Retinal pigment epithelial cell (primary cell): ENCODE results near the gene ZNF467.

ENCODE experiments used
- DNase-seq: peaks from one replicate; pipeline ENCODE4 v3.0.0-alpha.2; 2010; ENCODE audit warnings: low read depth
- H3K4me3 ChIP-seq: 2 replicates; pipeline ENCODE4 v1.5.1; 2011; ENCODE audit warnings: mild to moderate bottlenecking, low read length, control low read depth, moderate library complexity
- CTCF ChIP-seq: conservative IDR thresholded peaks from 2 replicates; pipeline ENCODE4 v1.5.1; 2011; ENCODE audit warnings: low read depth, low read length, control low read depth, inconsistent platforms

ZNF467 gene

DNA sequence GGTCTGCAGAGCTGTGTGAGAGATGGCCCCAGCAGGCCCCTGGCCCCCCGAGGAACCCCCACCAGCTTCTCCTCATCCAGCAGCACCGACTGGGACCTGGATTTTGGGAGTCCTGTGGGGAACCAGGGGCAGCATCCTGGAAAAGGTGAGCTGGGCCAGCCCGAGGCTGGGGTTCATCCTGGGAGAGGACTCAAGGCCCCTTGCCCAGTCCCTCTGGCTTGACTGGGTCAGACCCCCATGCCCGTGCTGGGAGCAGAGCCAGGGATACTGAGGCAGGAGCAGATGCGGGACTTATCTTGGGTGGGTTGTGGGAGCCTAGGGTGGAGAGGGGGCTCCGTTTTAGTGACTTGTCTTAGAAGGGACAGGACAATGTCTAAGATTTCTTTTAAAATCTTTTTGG, 47.5 kb downstream of the ZNF467 start:
- no peak for TF ChIP-seq CTCF

GRCh38 chr7:149725426-149725821, 48.0 kb downstream of the ZNF467 start:
- no peak for DNase-seq
- TF ChIP-seq CTCF = no peak
- no peak overlapping the region for H3K4me3 ChIP-seq

More for the DNA sequence above, 47.5 kb downstream of the ZNF467 start:
- H3K4me3 ChIP-seq = no peak overlapping the region
- no peak for DNase-seq

DNA sequence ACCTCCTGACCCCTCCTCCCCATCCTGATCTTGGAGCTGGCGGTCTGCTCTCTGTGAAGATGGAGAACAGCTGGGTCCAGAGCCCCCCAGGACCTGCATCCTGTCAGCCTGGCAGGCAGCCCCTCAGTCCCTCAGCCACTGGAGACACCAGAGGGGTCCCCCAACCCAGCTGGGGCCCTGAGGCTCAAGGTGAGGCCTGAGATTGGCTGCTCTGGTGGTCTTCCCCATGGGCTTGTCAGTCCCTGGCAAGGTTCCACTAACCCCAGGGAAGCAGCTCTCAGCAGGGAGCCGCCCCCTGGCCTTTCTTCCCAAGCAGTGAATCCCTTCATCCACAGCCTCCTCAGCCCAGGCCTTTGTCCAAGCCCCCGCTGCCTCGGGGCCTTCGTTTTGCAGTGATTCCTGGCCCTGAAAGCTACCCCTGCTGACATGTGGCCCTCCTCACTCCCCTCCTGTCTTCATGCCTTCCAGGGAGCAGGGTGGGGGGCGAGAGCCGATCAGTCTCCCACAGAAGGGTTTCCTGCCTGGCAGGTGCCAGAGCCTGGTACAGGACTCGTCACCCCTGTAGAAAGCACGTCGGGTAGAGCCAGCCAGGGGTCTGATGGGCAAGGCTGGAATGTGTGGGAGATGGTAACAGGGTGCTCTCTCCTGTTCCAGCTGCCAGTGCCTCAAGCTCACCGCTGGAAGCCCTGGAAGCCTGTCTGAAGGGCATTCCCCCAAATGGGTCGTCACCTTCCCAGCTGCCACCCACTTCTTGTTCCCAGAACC, 48.5 kb downstream of the ZNF467 start:
- TF ChIP-seq CTCF = no peak
- no peak overlapping the region for H3K4me3 ChIP-seq
- DNase-seq = no peak

- no peak for DNase-seq
- no peak for TF ChIP-seq CTCF
- no peak overlapping the region for H3K4me3 ChIP-seq
Measured at GRCh38 chr7:149723795-149724495, 49.4 kb downstream of the ZNF467 start.

DNA sequence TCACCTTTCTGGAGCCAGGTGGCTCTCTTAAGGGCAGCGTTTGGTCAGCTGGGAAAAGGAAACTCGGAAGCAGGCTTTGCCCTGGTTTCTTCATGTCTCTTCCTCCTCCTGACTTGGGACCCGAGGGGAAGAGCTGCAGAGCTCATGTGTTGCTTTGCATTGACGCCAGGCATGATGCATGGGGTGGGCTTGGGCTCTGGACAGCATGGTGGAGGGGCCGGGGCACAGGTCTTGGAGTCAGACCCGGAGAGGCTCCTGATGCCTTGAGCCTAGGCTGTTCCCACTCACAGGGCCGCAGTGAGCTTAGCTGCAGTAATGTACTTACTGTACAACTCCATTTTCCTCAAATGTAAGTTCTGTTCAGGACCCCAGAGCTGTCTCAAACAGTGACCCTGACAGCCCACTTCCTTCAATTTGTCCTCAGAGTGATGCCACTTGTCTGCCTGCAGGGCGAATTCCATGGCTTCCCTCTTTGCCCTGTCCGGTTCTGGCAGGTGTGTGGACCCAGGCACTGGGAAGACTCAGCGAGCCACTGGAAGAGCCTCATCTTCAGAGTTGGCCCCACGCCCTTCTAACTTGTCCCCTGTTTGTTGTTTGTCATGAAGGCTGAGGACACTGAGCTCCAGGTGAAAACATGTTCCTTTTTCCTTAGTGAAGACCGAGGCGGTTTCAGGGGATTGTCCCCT, 50.2 kb downstream of the ZNF467 start:
- H3K4me3 ChIP-seq = no peak overlapping the region
- no peak for DNase-seq
- no peak for TF ChIP-seq CTCF

- no peak for DNase-seq
- TF ChIP-seq CTCF = no peak
- no peak overlapping the region for H3K4me3 ChIP-seq
Measured at GRCh38 chr7:149722356-149722957, 50.9 kb downstream of the ZNF467 start.
